Activated gamma-delta T cell (primary cell): Measurements from ENCODE around the gene LYPD6.

Source experiments
- DNase-seq: peaks from one replicate; lab custom pipeline; 2025; lab: John Stamatoyannopoulos, UW

Gene LYPD6

DNA sequence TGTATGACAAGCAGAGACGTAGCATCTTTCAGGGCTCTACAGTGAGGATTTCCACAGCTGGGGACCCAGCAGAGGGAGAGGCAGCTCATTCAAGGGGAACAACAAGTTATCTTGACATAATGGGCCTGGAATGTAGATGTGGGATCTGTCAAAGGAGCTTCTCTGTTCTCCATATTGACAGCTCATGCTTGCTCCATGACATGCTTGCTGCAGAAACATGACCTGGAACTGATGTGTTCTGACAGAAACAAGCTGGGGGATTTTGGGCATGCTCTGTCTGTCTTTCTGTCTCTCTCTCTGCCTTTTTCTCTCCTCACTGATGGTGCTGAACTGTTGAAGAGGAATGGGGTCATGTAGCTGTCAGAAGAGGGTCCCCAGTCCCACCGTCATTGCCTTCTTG is 177.6 kb downstream of the LYPD6 start:
- DNase-seq: no peak

- DNase-seq: no peak
Observed at GRCh38 chr2:149513461-149513860, 183.1 kb downstream of the LYPD6 start.
